IMR-90 (cell line): Measurements from ENCODE around the gene FBXW7. TPM values are rescaled to one million over a fixed set of nuclear protein-coding genes. Genes with fewer than 3 reads are reported as not detected.

Experiments used
- ATAC-seq: fragments of 200-7000 bp; cut with Tn5 transposase; 2 replicates; pipeline ENCODE4 v1.9.1; 2020; ENCODE audit warnings: low read depth, mild to moderate bottlenecking, moderate library complexity
- BruUV-seq: library from RNA; stranded (reverse); fragments of 400-500 nt; replicated peaks from 2 replicates; lab custom pipeline; 2021; lab: Mats Ljungman, UMichigan
- CTCF ChIA-PET: fragments of 300-600 bp; formaldehyde crosslinking; extraction: SDS; loops from one replicate; lab custom pipeline; 2021; ENCODE audit warnings: antibody characterized with exemption; lab: Yijun Ruan, JAX
- POLR2A ChIA-PET: fragments of 300-600 bp; sonication (Branson Sonifier 250); formaldehyde crosslinking; loops from one replicate; lab custom pipeline; 2022; ENCODE audit warnings: antibody characterized with exemption; ENCODE audit not compliant: unreplicated experiment; lab: Charles Lee
- DNase-seq: peaks from one replicate; pipeline ENCODE4 v3.0.0; 2013
- H2AFZ ChIP-seq: replicated peaks from 2 replicates; pipeline ENCODE3; 2013; ENCODE audit warnings: low read length, mild to moderate bottlenecking; ENCODE audit not compliant: poor library complexity
- H2AK5ac ChIP-seq: 2 replicates; pipeline ENCODE4 v1.6.1; 2013; ENCODE audit warnings: low read depth, low read length, inconsistent platforms
- H2AK9ac ChIP-seq: replicated peaks from 2 replicates; pipeline ENCODE3; 2013; ENCODE audit warnings: mild to moderate bottlenecking, low read depth, low read length, moderate library complexity; ENCODE audit not compliant: poor library complexity
- H2BK120ac ChIP-seq: 2 replicates; pipeline ENCODE4 v1.6.1; 2013; ENCODE audit warnings: low read depth, low read length, inconsistent platforms
- H2BK15ac ChIP-seq: 3 replicates; pipeline ENCODE4 v1.6.1; 2013; ENCODE audit warnings: low read depth, low read length, inconsistent platforms
- H2BK20ac ChIP-seq: 2 replicates; pipeline ENCODE4 v1.6.1; 2013; ENCODE audit warnings: low read depth, mild to moderate bottlenecking, inconsistent platforms, low read length, moderate library complexity
- H2BK5ac ChIP-seq: 2 replicates; pipeline ENCODE4 v1.6.1; 2013; ENCODE audit warnings: mild to moderate bottlenecking, low read depth, low read length, inconsistent platforms; ENCODE audit not compliant: poor library complexity, severe bottlenecking
- H3K14ac ChIP-seq: replicated peaks from 2 replicates; pipeline ENCODE4 v1.6.1; 2013; ENCODE audit warnings: low read depth, low read length, inconsistent platforms
- H3K18ac ChIP-seq: 2 replicates; pipeline ENCODE4 v1.6.1; 2013; ENCODE audit warnings: low read depth, low read length, control low read depth
- H3K23ac ChIP-seq: 2 replicates; pipeline ENCODE4 v1.6.1; 2013; ENCODE audit warnings: low read depth, low read length, inconsistent platforms
- H3K27ac ChIP-seq: 2 replicates; pipeline ENCODE4 v1.5.1; 2013; ENCODE audit warnings: mild to moderate bottlenecking, control low read depth, low read length; ENCODE audit not compliant: insufficient read depth
- H3K27me3 ChIP-seq: 2 replicates; pipeline ENCODE4 v1.6.1; 2013; ENCODE audit warnings: low read length; ENCODE audit not compliant: control insufficient read depth, insufficient read depth
- H3K36me3 ChIP-seq: 2 replicates; pipeline ENCODE4 v1.6.1; 2013; ENCODE audit warnings: low read length, mixed read lengths; ENCODE audit not compliant: control insufficient read depth, insufficient read depth
- H3K4ac ChIP-seq: 2 replicates; pipeline ENCODE4 v1.6.1; 2013; ENCODE audit warnings: low read depth, low read length, inconsistent platforms
- H3K4me1 ChIP-seq: 2 replicates; pipeline ENCODE4 v1.6.1; 2013; ENCODE audit warnings: low read length, mixed read lengths; ENCODE audit not compliant: control insufficient read depth, insufficient read depth
- H3K4me2 ChIP-seq: 2 replicates; pipeline ENCODE4 v1.6.1; 2013; ENCODE audit warnings: low read depth, mild to moderate bottlenecking, control low read depth, low read length, moderate library complexity
- H3K4me3 ChIP-seq: 2 replicates; pipeline ENCODE4 v1.5.1; 2013; ENCODE audit warnings: low read depth, mild to moderate bottlenecking, control low read depth, low read length, moderate library complexity; ENCODE audit not compliant: insufficient read depth
- H3K56ac ChIP-seq: 2 replicates; pipeline ENCODE4 v1.6.1; 2013; ENCODE audit warnings: low read length, inconsistent platforms; ENCODE audit not compliant: insufficient read depth; ENCODE audit errors: extremely low read depth
- H3K79me1 ChIP-seq, 2 experiments: 2 replicates each; pipeline ENCODE4 v1.6.1; 2013; ENCODE audit warnings: low read length in 2 of 2, inconsistent platforms in 1 of 2, low read depth in 1 of 2
- H3K9ac ChIP-seq: 2 replicates; pipeline ENCODE4 v1.6.1; 2013; ENCODE audit warnings: low read depth, low read length, control low read depth
- H3K9me1 ChIP-seq: 2 replicates; pipeline ENCODE4 v1.6.1; 2013; ENCODE audit warnings: low read length, inconsistent platforms; ENCODE audit not compliant: insufficient read depth
- H3K9me3 ChIP-seq: 2 replicates; pipeline ENCODE4 v1.6.1; 2013; ENCODE audit warnings: low read length; ENCODE audit not compliant: control insufficient read depth, insufficient read depth
- H4K20me1 ChIP-seq: 2 replicates; pipeline ENCODE4 v1.6.1; 2013; ENCODE audit warnings: low read length, inconsistent platforms; ENCODE audit not compliant: insufficient read depth
- H4K5ac ChIP-seq: 2 replicates; pipeline ENCODE4 v1.6.1; 2013; ENCODE audit warnings: mild to moderate bottlenecking, low read depth, low read length, control low read depth
- H4K8ac ChIP-seq, 2 experiments: 2 replicates each; pipeline ENCODE4 v1.6.1; 2013; ENCODE audit warnings: low read depth in 2 of 2, low read length in 2 of 2, control low read depth in 1 of 2, inconsistent platforms in 1 of 2
- H4K91ac ChIP-seq: 2 replicates; pipeline ENCODE4 v1.6.1; 2013; ENCODE audit warnings: low read depth, low read length, inconsistent platforms; ENCODE audit not compliant: insufficient read depth
- RAD21 ChIP-seq: IDR thresholded peaks from 2 replicates; pipeline ENCODE4 v1.6.1; 2012; ENCODE audit warnings: low read length, improper control_type of control experiment
- WGBS, 2 experiments: methylation state at CpG; one replicate each; pipeline versions ENCODE4 v1.1.5 to v1.1.7; 2013; ENCODE audit warnings: missing lambda C conversion rate in 2 of 2; ENCODE audit not compliant: insufficient read length in 1 of 2; ENCODE audit errors: extremely low coverage in 2 of 2; 5-methylcytosine and 5-hydroxymethylcytosine counted together
- dilution Hi-C: fragments of 300-500 bp; cut with HindIII; formaldehyde crosslinking; loops from one replicate; pipeline ENCODE4 v1.14.3; 2018; ENCODE audit warnings: low sequenced_read_pairs; ENCODE audit not compliant: unreplicated experiment
- in situ Hi-C: fragments of 300-500 bp; cut with MboI; formaldehyde crosslinking; loops from 3 replicates; pipeline ENCODE4 v1.14.3; 2019; ENCODE audit warnings: low sequenced_read_pairs, inconsistent platforms, mixed read lengths
- intact Hi-C: fragments of 100-400 bp; cut with micrococcal nuclease; formaldehyde crosslinking; loops from 2 replicates; pipeline ENCODE4 v1.10.0; 2022
- polyA plus RNA-seq, 3 experiments: library from polyadenylated mRNA; depleted of rRNA; stranded (reverse); fragments of >200 nt; gene quantifications; 2 replicates each; pipeline ENCODE4 v1.2.3, GENCODE V29; 2012; ENCODE audit warnings: low replicate concordance in 1 of 3
- total RNA-seq: library from RNA; depleted of rRNA; stranded (reverse); fragments of >200 nt; gene quantifications from 2 replicates; pipeline ENCODE4 v1.2.3, GENCODE V29; 2012
- TF ChIP-seq, protein P1 (sequence below): conservative IDR thresholded peaks from 2 replicates; pipeline ENCODE4 v1.5.1; 2012; ENCODE audit warnings: mild to moderate bottlenecking, low read depth, low read length, improper control_type of control experiment

FBXW7 gene
- total and polyA plus RNA-seq, 2 of the 4 experiments (the other 2 are of a cell fraction): 7.2 to 27.4 TPM

- Histone ChIP-seq H4K5ac (no peak overlapping the region), H3K23ac (no peak overlapping the region), H3K56ac (no peak overlapping the region), H4K91ac (no peak overlapping the region), H2AK5ac (no peak overlapping the region), H2AK9ac (no peak overlapping the region), H3K27ac (no peak overlapping the region), H2BK15ac (no peak overlapping the region), H3K4ac (no peak overlapping the region), H2AFZ (no peak overlapping the region), H3K9ac (no peak overlapping the region), H3K27me3 (peaks cover 3% of the 10 kb centered on the region; the same call in 1 of the 2 replicates), H2BK20ac (no peak overlapping the region), H3K14ac (no peak overlapping the region), H3K9me3 (no peaks in the 10 kb centered on the region), H4K20me1 (no peaks in the 10 kb centered on the region), H2BK120ac (no peak overlapping the region), H3K4me2 (no peak overlapping the region), H3K36me3 (no peaks in the 10 kb centered on the region), H2BK5ac (no peak overlapping the region), H3K4me1 (no peaks in the 10 kb centered on the region), H3K79me1 (no peaks in the 10 kb centered on the region), H3K9me1 (no peaks in the 10 kb centered on the region), H3K18ac (no peak overlapping the region), H4K8ac (no peak overlapping the region), H3K4me3 (no peak overlapping the region)
- no peak for ATAC-seq
- ChIA-PET POLR2A (no interaction called here), CTCF (no interaction called here)
- no CpG with 5 or more reads among the region's 1 CpG for WGBS, 2 experiments
- no TSS peak for BruUV-seq
- TF ChIP-seq RAD21: no peak
- TF ChIP-seq, protein P1, sequence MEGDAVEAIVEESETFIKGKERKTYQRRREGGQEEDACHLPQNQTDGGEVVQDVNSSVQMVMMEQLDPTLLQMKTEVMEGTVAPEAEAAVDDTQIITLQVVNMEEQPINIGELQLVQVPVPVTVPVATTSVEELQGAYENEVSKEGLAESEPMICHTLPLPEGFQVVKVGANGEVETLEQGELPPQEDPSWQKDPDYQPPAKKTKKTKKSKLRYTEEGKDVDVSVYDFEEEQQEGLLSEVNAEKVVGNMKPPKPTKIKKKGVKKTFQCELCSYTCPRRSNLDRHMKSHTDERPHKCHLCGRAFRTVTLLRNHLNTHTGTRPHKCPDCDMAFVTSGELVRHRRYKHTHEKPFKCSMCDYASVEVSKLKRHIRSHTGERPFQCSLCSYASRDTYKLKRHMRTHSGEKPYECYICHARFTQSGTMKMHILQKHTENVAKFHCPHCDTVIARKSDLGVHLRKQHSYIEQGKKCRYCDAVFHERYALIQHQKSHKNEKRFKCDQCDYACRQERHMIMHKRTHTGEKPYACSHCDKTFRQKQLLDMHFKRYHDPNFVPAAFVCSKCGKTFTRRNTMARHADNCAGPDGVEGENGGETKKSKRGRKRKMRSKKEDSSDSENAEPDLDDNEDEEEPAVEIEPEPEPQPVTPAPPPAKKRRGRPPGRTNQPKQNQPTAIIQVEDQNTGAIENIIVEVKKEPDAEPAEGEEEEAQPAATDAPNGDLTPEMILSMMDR: no peak
- dilution Hi-C loops (no loop called here), intact Hi-C loops (no loop called here), in situ Hi-C loops (no loop called here)
- no peak for DNase-seq
These were observed 35.9 kb upstream of the FBXW7 start for GRCh38 chr4:152571770-152572169.
